Measurements from ENCODE around the gene CTNND2.

The CTNND2 gene

GRCh38 chr5:11511878-11512277, 392.4 kb downstream of the CTNND2 start (continued):
- no peak for TF ChIP-seq ZBTB10 (tag by site-specific recombination; IDR thresholded peaks at IDR 0.05)

GRCh38 chr5:11510889-11511288, 393.4 kb downstream of the CTNND2 start:
- no peaks in the 10 kb centered on the region for H3K4me1 ChIP-seq (ENCODE audit: control insufficient read depth, insufficient read depth, low read length)
- H3K4me3 ChIP-seq (ENCODE audit: low read depth, low read length) = no peak overlapping the region
- TF ChIP-seq SETDB1 (IDR thresholded peaks at IDR 0.05; ENCODE audit: insufficient read length, low read length) = no peak
- H3K27ac ChIP-seq (ENCODE audit: extremely low read depth, low read depth, low read length) = no peak overlapping the region
- H3K9me3 ChIP-seq (ENCODE audit: control insufficient read depth, insufficient read depth, low read depth, low read length) = no peaks in the 10 kb centered on the region
- no peaks in the 10 kb centered on the region for H3K36me3 ChIP-seq (ENCODE audit: control insufficient read depth in 2 of 2, insufficient read depth in 1 of 2, low read length in 2 of 2)
- POLR2A ChIA-PET = no interaction called here
- CTCF ChIA-PET = no interaction called here

GRCh38 chr5:11509793-11510192, 394.5 kb downstream of the CTNND2 start:
- H3K4me3 ChIP-seq (ENCODE audit: low read depth, low read length) = no peak overlapping the region
- TF ChIP-seq ZNF148 (tag by site-specific recombination; IDR thresholded peaks at IDR 0.05; ENCODE audit: borderline replicate concordance) = no peak
- no peak for TF ChIP-seq BCL11B (tag by site-specific recombination; IDR thresholded peaks at IDR 0.05; ENCODE audit: low read depth)
- no peak for TF ChIP-seq ATF2 (tag by site-specific recombination; IDR thresholded peaks at IDR 0.05; ENCODE audit: low read depth)
- no peak for TF ChIP-seq ZNF350 (tag by site-specific recombination; IDR thresholded peaks at IDR 0.05)
- no peak for TF ChIP-seq ZNF10 (tag by site-specific recombination; IDR thresholded peaks at IDR 0.05)
- TF ChIP-seq SCRT1 (tag by site-specific recombination; IDR thresholded peaks at IDR 0.05; ENCODE audit: borderline replicate concordance) = no peak
- no peak for TF ChIP-seq MEIS1 (CRISPR knock-in tag; IDR thresholded peaks at IDR 0.05; ENCODE audit: borderline replicate concordance)
- no peak for TF ChIP-seq ZNF629 (tag by site-specific recombination; IDR thresholded peaks at IDR 0.05)
- TF ChIP-seq ZSCAN18 (tag by site-specific recombination; IDR thresholded peaks at IDR 0.05) = no peak
- no peak for TF ChIP-seq BCL6B (tag by site-specific recombination; IDR thresholded peaks at IDR 0.05)
- no peak for TF ChIP-seq ZNF311 (tag by site-specific recombination; IDR thresholded peaks at IDR 0.05; ENCODE audit: borderline replicate concordance)
- ChIA-PET CTCF (interaction anchor here (0.6 kb wide), 1 partner anchor 184 kb away, joined by 6 read pairs; no protein-coding TSS in a partner anchor), POLR2A (no interaction called here)
- H3K4me1 ChIP-seq (ENCODE audit: control insufficient read depth, insufficient read depth, low read length) = no peaks in the 10 kb centered on the region
- H3K27ac ChIP-seq (ENCODE audit: extremely low read depth, low read depth, low read length) = no peak overlapping the region
- no peaks in the 10 kb centered on the region for H3K9me3 ChIP-seq (ENCODE audit: control insufficient read depth, insufficient read depth, low read depth, low read length)
- H3K36me3 ChIP-seq (ENCODE audit: control insufficient read depth in 2 of 2, insufficient read depth in 1 of 2, low read length in 2 of 2) = no peaks in the 10 kb centered on the region
